ENCODE measurements around the gene GALM.

The GALM gene

DNA sequence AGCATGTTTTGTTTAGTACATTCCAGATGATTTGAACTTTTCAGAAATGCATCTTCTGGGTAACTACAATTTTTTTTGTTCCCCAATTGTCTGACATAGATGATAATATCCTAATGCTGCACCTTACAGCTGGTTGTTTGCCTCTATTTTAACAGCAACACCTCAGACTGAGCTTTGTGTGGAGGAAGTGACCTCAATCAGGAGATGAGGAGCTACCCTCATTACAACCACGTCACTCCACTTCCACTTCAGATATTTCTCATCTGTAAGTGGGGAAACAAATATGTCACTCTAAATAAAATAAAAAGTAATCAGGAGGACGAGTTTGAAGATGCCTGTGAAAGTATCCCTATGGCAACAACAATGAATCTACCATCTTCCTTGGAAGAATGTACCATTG lies 97.3 kb downstream of the GALM start:
- Histone ChIP-seq H3K4me3 (IDR thresholded peaks at IDR 0.05; ENCODE audit: insufficient read depth, low read depth, low read length) (no peak overlapping the region), H3K27me3 (ENCODE audit: insufficient read depth, low read depth) (no peaks in the 10 kb centered on the region)
- TF ChIP-seq, protein P1, sequence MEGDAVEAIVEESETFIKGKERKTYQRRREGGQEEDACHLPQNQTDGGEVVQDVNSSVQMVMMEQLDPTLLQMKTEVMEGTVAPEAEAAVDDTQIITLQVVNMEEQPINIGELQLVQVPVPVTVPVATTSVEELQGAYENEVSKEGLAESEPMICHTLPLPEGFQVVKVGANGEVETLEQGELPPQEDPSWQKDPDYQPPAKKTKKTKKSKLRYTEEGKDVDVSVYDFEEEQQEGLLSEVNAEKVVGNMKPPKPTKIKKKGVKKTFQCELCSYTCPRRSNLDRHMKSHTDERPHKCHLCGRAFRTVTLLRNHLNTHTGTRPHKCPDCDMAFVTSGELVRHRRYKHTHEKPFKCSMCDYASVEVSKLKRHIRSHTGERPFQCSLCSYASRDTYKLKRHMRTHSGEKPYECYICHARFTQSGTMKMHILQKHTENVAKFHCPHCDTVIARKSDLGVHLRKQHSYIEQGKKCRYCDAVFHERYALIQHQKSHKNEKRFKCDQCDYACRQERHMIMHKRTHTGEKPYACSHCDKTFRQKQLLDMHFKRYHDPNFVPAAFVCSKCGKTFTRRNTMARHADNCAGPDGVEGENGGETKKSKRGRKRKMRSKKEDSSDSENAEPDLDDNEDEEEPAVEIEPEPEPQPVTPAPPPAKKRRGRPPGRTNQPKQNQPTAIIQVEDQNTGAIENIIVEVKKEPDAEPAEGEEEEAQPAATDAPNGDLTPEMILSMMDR (conservative IDR thresholded peaks at IDR 0.05; ENCODE audit: low read depth, low read length): no peak

DNA sequence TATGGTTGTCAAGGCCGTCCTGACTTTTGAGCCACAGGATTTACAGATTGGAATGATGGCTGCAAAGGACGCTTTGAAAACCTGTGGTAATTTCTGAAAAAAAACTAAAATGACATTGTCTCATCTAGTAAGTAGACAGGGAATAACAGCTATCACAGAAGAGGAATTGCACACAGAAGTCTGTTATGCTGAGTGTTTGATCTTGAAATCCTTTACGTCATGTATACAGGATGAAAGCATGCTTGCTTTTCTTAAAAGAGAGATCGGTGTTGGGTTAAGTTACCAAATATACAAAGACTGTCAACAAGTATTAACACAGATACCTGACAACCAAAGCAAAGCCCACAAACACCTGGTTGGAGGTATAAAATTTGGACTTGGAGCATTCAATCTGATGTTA lies 97.8 kb downstream of the GALM start:
- no peaks in the 10 kb centered on the region for H3K27me3 ChIP-seq (ENCODE audit: insufficient read depth, low read depth)
- H3K27ac ChIP-seq: no peak overlapping the region
- no peak overlapping the region for H3K4me3 ChIP-seq (IDR thresholded peaks at IDR 0.05; ENCODE audit: insufficient read depth, low read depth, low read length)
- H3K4me1 ChIP-seq (ENCODE audit: low read depth, poor library complexity, severe bottlenecking): no peaks in the 10 kb centered on the region
- H2AFZ ChIP-seq (ENCODE audit: low read depth): no peak overlapping the region
- no peak overlapping the region for H3K9ac ChIP-seq
- H3K36me3 ChIP-seq (ENCODE audit: insufficient read depth): no peaks in the 10 kb centered on the region
- H3K79me2 ChIP-seq (ENCODE audit: insufficient read depth, low read depth): no peaks in the 10 kb centered on the region
- TF ChIP-seq, protein P1 (conservative IDR thresholded peaks at IDR 0.05; ENCODE audit: low read depth, low read length): no peak
- H3K4me2 ChIP-seq: no peak overlapping the region
- H4K20me1 ChIP-seq (ENCODE audit: insufficient read depth): no peaks in the 10 kb centered on the region

More for the DNA sequence above, 97.3 kb downstream of the GALM start:
- Histone ChIP-seq H3K4me2 (no peak overlapping the region), H3K9ac (no peak overlapping the region), H4K20me1 (ENCODE audit: insufficient read depth) (no peaks in the 10 kb centered on the region), H2AFZ (ENCODE audit: low read depth) (no peak overlapping the region), H3K79me2 (ENCODE audit: insufficient read depth, low read depth) (no peaks in the 10 kb centered on the region), H3K27ac (no peak overlapping the region), H3K4me1 (ENCODE audit: low read depth, poor library complexity, severe bottlenecking) (no peaks in the 10 kb centered on the region), H3K36me3 (ENCODE audit: insufficient read depth) (no peaks in the 10 kb centered on the region)

DNA sequence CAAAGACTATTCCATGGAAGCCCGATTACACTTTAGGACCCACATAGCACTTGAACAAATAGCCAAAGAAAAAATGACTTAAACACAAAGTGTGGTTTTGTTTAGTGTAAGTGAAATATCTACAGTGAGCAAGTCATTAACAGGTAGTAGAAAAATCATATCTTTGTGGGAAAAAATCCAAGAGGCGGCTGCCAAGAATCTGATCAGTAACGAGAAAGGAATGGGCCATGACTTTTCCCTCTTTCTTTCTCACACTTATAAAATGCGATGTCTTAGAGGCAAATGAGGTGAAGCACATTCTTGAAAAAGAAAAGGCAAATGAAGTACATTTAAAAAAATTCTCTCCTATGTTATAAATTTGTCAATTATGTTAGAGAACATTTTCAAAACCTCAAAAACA lies 99.2 kb downstream of the GALM start:
- Histone ChIP-seq H3K4me2 (no peak overlapping the region), H4K20me1 (ENCODE audit: insufficient read depth) (no peaks in the 10 kb centered on the region), H3K9ac (no peak overlapping the region), H3K36me3 (ENCODE audit: insufficient read depth) (no peaks in the 10 kb centered on the region), H2AFZ (ENCODE audit: low read depth) (no peak overlapping the region), H3K4me1 (ENCODE audit: low read depth, poor library complexity, severe bottlenecking) (no peaks in the 10 kb centered on the region), H3K27me3 (ENCODE audit: insufficient read depth, low read depth) (no peaks in the 10 kb centered on the region), H3K27ac (no peak overlapping the region), H3K4me3 (IDR thresholded peaks at IDR 0.05; ENCODE audit: insufficient read depth, low read depth, low read length) (no peak overlapping the region), H3K79me2 (ENCODE audit: insufficient read depth, low read depth) (no peaks in the 10 kb centered on the region)
- TF ChIP-seq, protein P1 (conservative IDR thresholded peaks at IDR 0.05; ENCODE audit: low read depth, low read length): no peak

DNA sequence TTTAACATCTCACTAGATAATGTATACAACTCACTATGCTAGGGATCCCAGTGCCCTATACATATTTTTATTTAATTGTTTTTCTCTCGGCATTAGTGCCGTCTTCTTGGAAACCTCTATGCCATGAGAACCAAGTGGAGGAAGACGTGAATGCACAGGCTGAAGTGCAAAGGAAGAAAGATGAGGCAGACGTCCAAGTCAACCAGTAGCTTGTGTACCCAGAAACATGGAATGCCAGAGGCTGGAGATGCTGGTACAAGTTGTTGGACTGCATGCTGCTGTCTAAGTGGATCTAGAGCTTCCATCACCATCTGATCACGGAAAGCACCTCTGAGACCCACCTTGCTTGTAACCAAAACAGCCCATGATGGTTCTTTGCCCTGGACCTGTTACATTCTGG lies 99.6 kb downstream of the GALM start:
- Histone ChIP-seq H4K20me1 (ENCODE audit: insufficient read depth) (no peaks in the 10 kb centered on the region), H3K9ac (no peak overlapping the region), H2AFZ (ENCODE audit: low read depth) (no peak overlapping the region), H3K27ac (no peak overlapping the region), H3K79me2 (ENCODE audit: insufficient read depth, low read depth) (no peaks in the 10 kb centered on the region), H3K4me2 (no peak overlapping the region), H3K27me3 (ENCODE audit: insufficient read depth, low read depth) (no peaks in the 10 kb centered on the region), H3K4me3 (IDR thresholded peaks at IDR 0.05; ENCODE audit: insufficient read depth, low read depth, low read length) (no peak overlapping the region), H3K36me3 (ENCODE audit: insufficient read depth) (no peaks in the 10 kb centered on the region), H3K4me1 (ENCODE audit: low read depth, poor library complexity, severe bottlenecking) (no peaks in the 10 kb centered on the region)
- TF ChIP-seq, protein P1 (conservative IDR thresholded peaks at IDR 0.05; ENCODE audit: low read depth, low read length): no peak
